Nasal cavity respiratory epithelium epithelial cell of viscerocranial mucosa (primary cell): ENCODE data around the gene PDHB. TPM values are rescaled to one million over a fixed set of nuclear protein-coding genes. Genes with fewer than 3 reads are reported as not detected.

Source experiments
- total RNA-seq: library from RNA; depleted of rRNA; stranded (reverse); fragments of >200 nt; gene quantifications from 2 replicates; pipeline ENCODE4 v1.2.3, GENCODE V29; 2014

The PDHB gene
- total RNA-seq: 36.2 and 51.5 TPM in 2 replicates

GRCh38 chr3:58433400-58434167 lies at the start of gene PDHB:
Gene PDHB (minus strand): TSS chr3:58433832. CDS start chr3:58433809, 23 bp downstream.

Other genes starting within 250 kb of the PDHB start
- 0.34 and 11.7 TPM in 2 replicates for gene DNASE1L3, start 222.9 kb downstream of the PDHB start, total RNA-seq
- gene ABHD6, start 196.0 kb downstream of the PDHB start, total RNA-seq: 9.9 and 28.0 TPM in 2 replicates
- 20.6 and 26.0 TPM in 2 replicates for gene RPP14, start 127.6 kb downstream of the PDHB start, total RNA-seq
- 9.9 and 18.7 TPM in 2 replicates for gene HTD2, start 127.3 kb downstream of the PDHB start, total RNA-seq
- 21.9 and 37.6 TPM in 2 replicates for gene PXK, start 100.9 kb downstream of the PDHB start, total RNA-seq
- 5.5 and 8.3 TPM in 2 replicates for gene KCTD6, start 58.3 kb upstream of the PDHB start, total RNA-seq
- gene ACOX2, start 103.4 kb upstream of the PDHB start, total RNA-seq: under 0.01 and 0.21 TPM in 2 replicates
- gene FAM107A, start 143.6 kb upstream of the PDHB start, total RNA-seq: not detected in 2 replicates
- gene FAM3D, start 232.9 kb upstream of the PDHB start, total RNA-seq: 1.4 and 8.5 TPM in 2 replicates